Endodermal cell (in vitro differentiated cells): Measurements from ENCODE around the gene KIAA1328. TPM values are rescaled to one million over a fixed set of nuclear protein-coding genes. Genes with fewer than 3 reads are reported as not detected.

Experiments
- DNase-seq: peaks from one replicate; pipeline ENCODE4 v3.0.0-alpha.2; 2017
- H3K27ac ChIP-seq: 2 replicates; pipeline ENCODE4 v1.5.1; 2013; ENCODE audit warnings: mild to moderate bottlenecking, low read depth, low read length, moderate library complexity
- H3K27me3 ChIP-seq: 2 replicates; pipeline ENCODE4 v1.6.1; 2013; ENCODE audit warnings: mild to moderate bottlenecking, low read length, moderate library complexity; ENCODE audit not compliant: insufficient read depth, control insufficient read depth, poor library complexity, severe bottlenecking
- H3K36me3 ChIP-seq: 2 replicates; pipeline ENCODE4 v1.7.0; 2013; ENCODE audit warnings: mild to moderate bottlenecking, low read length, moderate library complexity; ENCODE audit not compliant: control insufficient read depth, insufficient read depth
- H3K4me1 ChIP-seq: one replicate; pipeline ENCODE4 v1.7.0; 2013; ENCODE audit warnings: low read length; ENCODE audit not compliant: control insufficient read depth, insufficient read depth
- H3K4me3 ChIP-seq: 2 replicates; pipeline ENCODE4 v1.5.1; 2013; ENCODE audit warnings: mild to moderate bottlenecking, low read length, moderate library complexity
- H3K9ac ChIP-seq: 2 replicates; pipeline ENCODE4 v1.6.1; 2013; ENCODE audit warnings: mild to moderate bottlenecking, low read length, moderate library complexity; ENCODE audit not compliant: poor library complexity, severe bottlenecking; ENCODE audit errors: extremely low read depth
- H3K9me3 ChIP-seq: 2 replicates; pipeline ENCODE4 v1.6.1; 2013; ENCODE audit warnings: mild to moderate bottlenecking, low read length, moderate library complexity; ENCODE audit not compliant: control insufficient read depth
- H3K27ac Mint-ChIP-seq: 2 replicates; pipeline ENCODE4 v1.8.0; 2020; ENCODE audit warnings: mixed read lengths
- H3K27me3 Mint-ChIP-seq: 2 replicates; pipeline ENCODE4 v1.8.0; 2021; ENCODE audit warnings: mild to moderate bottlenecking, mixed read lengths; ENCODE audit not compliant: insufficient read depth
- H3K36me3 Mint-ChIP-seq: 2 replicates; pipeline ENCODE4 v1.8.0; 2020; ENCODE audit warnings: low read depth, mixed read lengths
- H3K4me1 Mint-ChIP-seq: 2 replicates; pipeline ENCODE4 v1.8.0; 2020; ENCODE audit warnings: mixed read lengths
- H3K4me3 Mint-ChIP-seq: 2 replicates; pipeline ENCODE4 v1.8.0; 2020; ENCODE audit warnings: mild to moderate bottlenecking, moderate library complexity, mixed read lengths
- H3K9me3 Mint-ChIP-seq: 2 replicates; pipeline ENCODE4 v1.8.0; 2020; ENCODE audit warnings: mild to moderate bottlenecking, mixed read lengths
- WGBS, 2 experiments: methylation state at CpG; one replicate each; pipeline versions ENCODE4 v1.1.5 to v1.1.7; 2013; ENCODE audit warnings: missing lambda C conversion rate in 2 of 2, mixed read lengths in 1 of 2; ENCODE audit not compliant: insufficient coverage in 1 of 2, insufficient read length in 1 of 2; 5-methylcytosine and 5-hydroxymethylcytosine counted together
- total RNA-seq, 2 donors: library from RNA; stranded (reverse); fragmentation: NEBNext Ultra II Directional in 1 of 2; extraction: Animal tissue kit (Norgen Biotek cat#: 25700) in 1 of 2; gene quantifications; 2 replicates in 1 of 2; 3 replicates in 1 of 2; pipeline ENCODE4 v1.2.1, GENCODE V29; 2021
- TF ChIP-seq, protein P1 (sequence below): fragments of 200-600 bp; sonication (generic); conservative IDR thresholded peaks from 2 replicates; pipeline ENCODE4 v1.5.0; 2021; ENCODE audit warnings: antibody characterized with exemption, mild to moderate bottlenecking

KIAA1328 gene
- total RNA-seq, 2 donors from 2014 or later = 7.6 to 8.4 TPM

- Histone ChIP-seq H3K27me3 (no peaks in the 10 kb centered on the region), H3K9ac (no peak overlapping the region), H3K4me1 (no peaks in the 10 kb centered on the region), H3K36me3 (no peaks in the 10 kb centered on the region), H3K27ac (no peak overlapping the region), H3K4me3 (no peak overlapping the region), H3K9me3 (peaks cover 4% of the 10 kb centered on the region)
- DNase-seq = no peak
- peaks cover 22% of the 10 kb centered on the region for H3K9me3 Mint-ChIP-seq
- no peaks in the 10 kb centered on the region for H3K4me1 Mint-ChIP-seq
- 88 to 100% methylated on average over 1 to 2 of the region's 3 CpGs for WGBS, 2 experiments
- TF ChIP-seq, protein P1, sequence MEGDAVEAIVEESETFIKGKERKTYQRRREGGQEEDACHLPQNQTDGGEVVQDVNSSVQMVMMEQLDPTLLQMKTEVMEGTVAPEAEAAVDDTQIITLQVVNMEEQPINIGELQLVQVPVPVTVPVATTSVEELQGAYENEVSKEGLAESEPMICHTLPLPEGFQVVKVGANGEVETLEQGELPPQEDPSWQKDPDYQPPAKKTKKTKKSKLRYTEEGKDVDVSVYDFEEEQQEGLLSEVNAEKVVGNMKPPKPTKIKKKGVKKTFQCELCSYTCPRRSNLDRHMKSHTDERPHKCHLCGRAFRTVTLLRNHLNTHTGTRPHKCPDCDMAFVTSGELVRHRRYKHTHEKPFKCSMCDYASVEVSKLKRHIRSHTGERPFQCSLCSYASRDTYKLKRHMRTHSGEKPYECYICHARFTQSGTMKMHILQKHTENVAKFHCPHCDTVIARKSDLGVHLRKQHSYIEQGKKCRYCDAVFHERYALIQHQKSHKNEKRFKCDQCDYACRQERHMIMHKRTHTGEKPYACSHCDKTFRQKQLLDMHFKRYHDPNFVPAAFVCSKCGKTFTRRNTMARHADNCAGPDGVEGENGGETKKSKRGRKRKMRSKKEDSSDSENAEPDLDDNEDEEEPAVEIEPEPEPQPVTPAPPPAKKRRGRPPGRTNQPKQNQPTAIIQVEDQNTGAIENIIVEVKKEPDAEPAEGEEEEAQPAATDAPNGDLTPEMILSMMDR = no peak
- no peaks in the 10 kb centered on the region for H3K36me3 Mint-ChIP-seq
- no peak overlapping the region for H3K4me3 Mint-ChIP-seq
- H3K27me3 Mint-ChIP-seq = no peaks in the 10 kb centered on the region
- H3K27ac Mint-ChIP-seq = no peak overlapping the region
Observed at GRCh38 chr18:36974686-36975085, 145.8 kb downstream of the KIAA1328 start.

DNA sequence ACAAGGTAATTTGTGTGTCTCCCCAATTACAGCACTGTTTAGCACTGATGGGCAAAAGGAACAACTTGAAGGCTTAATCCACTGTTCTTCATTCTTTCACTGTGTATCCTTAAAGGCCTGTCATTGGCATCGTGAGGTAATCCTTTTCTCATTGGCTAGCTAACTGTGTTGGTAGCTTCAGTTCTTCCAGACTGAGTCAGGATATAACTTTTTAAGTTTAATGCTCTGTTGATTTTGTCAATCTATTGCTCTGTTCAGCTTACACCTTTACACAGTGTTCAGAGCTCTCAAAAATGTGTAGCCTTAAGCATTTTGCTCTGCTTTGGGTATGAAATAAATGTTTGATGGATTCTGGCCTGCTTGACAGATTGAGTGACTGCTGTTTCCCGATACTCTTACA, 148.2 kb downstream of the KIAA1328 start:
- H3K27ac Mint-ChIP-seq = no peak overlapping the region
- no peaks in the 10 kb centered on the region for H3K27me3 ChIP-seq
- no peaks in the 10 kb centered on the region for H3K4me1 Mint-ChIP-seq
- no peak overlapping the region for H3K9ac ChIP-seq
- H3K27ac ChIP-seq = no peak overlapping the region
- H3K9me3 Mint-ChIP-seq = peaks cover 5% of the 10 kb centered on the region
- H3K4me1 ChIP-seq = no peaks in the 10 kb centered on the region
- no peak overlapping the region for H3K4me3 Mint-ChIP-seq
- H3K36me3 ChIP-seq = no peaks in the 10 kb centered on the region
- no peaks in the 10 kb centered on the region for H3K9me3 ChIP-seq
- H3K27me3 Mint-ChIP-seq = no peaks in the 10 kb centered on the region
- 83 to 92% methylated on average over 2 of the region's 2 CpGs for WGBS, 2 experiments
- H3K36me3 Mint-ChIP-seq = no peaks in the 10 kb centered on the region
- TF ChIP-seq, protein P1 = no peak
- DNase-seq = no peak
- no peak overlapping the region for H3K4me3 ChIP-seq

DNA sequence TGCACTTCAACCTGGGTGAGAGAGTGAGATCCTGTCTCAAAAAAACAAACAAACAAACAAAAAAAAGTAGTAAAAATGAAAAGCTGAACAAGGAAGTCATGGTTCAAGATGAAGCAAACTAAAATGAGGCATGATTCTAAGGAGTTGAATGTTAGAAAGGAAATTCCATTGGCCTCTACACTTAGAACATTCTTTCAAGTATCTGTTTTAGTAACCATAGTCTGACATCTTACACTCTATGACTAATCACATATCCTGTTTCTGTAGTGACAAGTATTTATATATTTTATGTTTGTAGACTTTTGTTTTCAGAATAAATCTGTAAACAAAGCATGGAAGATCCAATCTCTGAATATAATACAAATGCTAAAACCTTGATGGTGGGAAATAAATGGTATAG, 164.1 kb downstream of the KIAA1328 start:
- no peak overlapping the region for H3K27ac ChIP-seq
- H3K36me3 ChIP-seq = peaks cover 2% of the 10 kb centered on the region

More for the DNA sequence above, 164.1 kb downstream of the KIAA1328 start:
- no peak overlapping the region for H3K4me3 ChIP-seq
- H3K9ac ChIP-seq = no peak overlapping the region
- Mint-ChIP-seq H3K4me1 (no peaks in the 10 kb centered on the region), H3K9me3 (peaks cover 7% of the 10 kb centered on the region), H3K4me3 (no peak overlapping the region), H3K36me3 (peaks cover under 1% of the 10 kb centered on the region), H3K27me3 (no peaks in the 10 kb centered on the region), H3K27ac (no peak overlapping the region)
- H3K4me1 ChIP-seq = no peaks in the 10 kb centered on the region
- TF ChIP-seq, protein P1 = no peak
- H3K27me3 ChIP-seq = no peaks in the 10 kb centered on the region
- H3K9me3 ChIP-seq = peaks cover 17% of the 10 kb centered on the region
- DNase-seq = no peak
